ENCODE measurements around the gene CLCNKA.

CLCNKA gene

DNA sequence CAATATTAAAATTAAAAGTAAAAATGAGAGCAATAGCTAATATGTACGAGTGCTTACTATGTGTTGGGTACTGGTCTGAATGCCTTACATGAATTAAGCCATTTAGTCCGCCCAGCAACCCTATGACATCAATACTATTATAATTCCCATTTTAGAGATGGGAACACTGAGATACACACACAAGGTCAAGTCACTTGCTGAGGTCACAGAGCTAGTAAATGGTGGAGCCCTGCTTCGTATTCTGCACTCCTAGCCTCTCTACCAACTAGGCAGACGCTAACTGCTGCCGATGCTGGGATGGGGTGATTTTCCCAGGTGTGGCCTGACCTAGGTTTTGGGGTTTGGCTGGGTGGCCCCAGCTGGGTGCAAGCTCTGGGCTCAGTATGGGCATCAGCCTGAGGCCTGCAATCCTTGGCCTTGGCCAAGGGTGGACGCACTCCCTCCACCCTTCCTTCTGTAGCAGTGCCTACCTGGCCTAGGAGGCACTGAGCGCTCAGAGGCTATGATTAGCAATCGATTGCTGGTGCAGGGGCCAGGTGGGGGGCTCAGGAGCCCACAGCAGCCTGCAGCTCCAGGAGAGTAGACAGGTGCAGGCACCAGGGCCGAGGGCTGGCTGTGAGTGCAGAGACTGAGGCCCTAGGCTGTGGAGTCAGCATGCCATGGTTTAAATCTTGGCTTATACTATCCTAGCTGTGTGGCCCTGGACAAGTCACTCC, 49.0 kb downstream of the CLCNKA start:
- Histone ChIP-seq H3K4me3 (no peak overlapping the region), H3K36me3 (no peaks in the 10 kb centered on the region), H4K20me1 (peaks cover 10% of the 10 kb centered on the region), H3K4me1 (peaks cover 65% of the 10 kb centered on the region), H3K27me3 (peaks cover 30% of the 10 kb centered on the region), H3K9me3 (no peaks in the 10 kb centered on the region), H3K9ac (no peak overlapping the region), H3K4me2 (peak overlapping the region; percentile 96; the same call in 1 of the 2 replicates), H3K27ac (no peak overlapping the region)
- no peak for TF ChIP-seq Cebpa-rat (IDR thresholded peaks at IDR 0.05)

DNA sequence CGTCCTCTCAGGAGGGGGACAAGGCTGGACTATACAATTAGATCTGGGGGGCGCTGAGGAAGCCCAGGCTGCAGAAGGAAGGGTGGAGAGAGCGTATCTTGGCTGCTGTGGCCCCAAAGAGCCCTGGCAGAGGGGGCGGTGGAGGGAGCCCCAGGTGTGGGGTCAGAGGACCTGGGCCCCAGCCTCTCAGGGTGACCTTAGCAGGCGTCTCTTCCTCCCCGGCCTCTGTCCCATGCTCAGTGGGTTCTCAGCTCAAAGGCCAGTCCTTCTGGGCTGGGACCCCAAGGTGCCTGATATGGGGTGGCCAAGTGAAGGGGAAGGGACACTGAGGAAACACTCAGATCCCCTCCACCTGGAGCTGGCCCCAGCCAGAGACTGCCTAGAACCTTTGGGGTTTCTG, 49.8 kb downstream of the CLCNKA start:
- Histone ChIP-seq H3K27me3 (peaks cover 30% of the 10 kb centered on the region), H3K4me1 (peaks cover 59% of the 10 kb centered on the region), H3K4me2 (no peak overlapping the region; the same call in 1 of the 2 replicates), H3K4me3 (no peak overlapping the region), H3K9me3 (no peaks in the 10 kb centered on the region), H3K9ac (no peak overlapping the region), H3K27ac (no peak overlapping the region), H4K20me1 (peaks cover 10% of the 10 kb centered on the region), H3K36me3 (no peaks in the 10 kb centered on the region)
- no peak for TF ChIP-seq Cebpa-rat (IDR thresholded peaks at IDR 0.05)

DNA sequence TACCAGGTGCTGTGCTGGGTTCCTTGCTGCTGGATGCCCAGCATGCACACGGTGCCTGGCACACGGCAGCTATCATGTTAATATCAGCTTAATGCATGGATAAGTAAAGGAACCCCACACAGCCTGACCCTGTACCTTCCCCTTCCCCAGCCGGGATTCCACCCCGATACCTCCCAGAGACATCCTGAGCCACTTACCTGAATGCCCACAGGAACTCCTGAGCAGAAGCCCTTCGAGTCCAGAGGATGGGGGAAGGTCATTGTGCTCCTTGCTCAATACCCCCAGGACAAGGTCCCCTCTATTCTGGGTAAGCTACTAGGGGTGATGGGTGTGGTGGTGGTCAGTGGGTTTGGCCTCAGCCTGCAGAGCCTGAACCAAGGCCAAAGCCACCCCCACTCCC, 50.3 kb downstream of the CLCNKA start:
- Histone ChIP-seq H3K9me3 (no peaks in the 10 kb centered on the region), H3K36me3 (no peaks in the 10 kb centered on the region), H3K27ac (no peak overlapping the region), H3K9ac (no peak overlapping the region), H3K4me2 (no peak overlapping the region; the same call in 1 of the 2 replicates), H4K20me1 (peaks cover 10% of the 10 kb centered on the region), H3K4me3 (no peak overlapping the region), H3K27me3 (peaks cover 30% of the 10 kb centered on the region), H3K4me1 (peaks cover 54% of the 10 kb centered on the region)
- TF ChIP-seq Cebpa-rat (IDR thresholded peaks at IDR 0.05), result no peak

DNA sequence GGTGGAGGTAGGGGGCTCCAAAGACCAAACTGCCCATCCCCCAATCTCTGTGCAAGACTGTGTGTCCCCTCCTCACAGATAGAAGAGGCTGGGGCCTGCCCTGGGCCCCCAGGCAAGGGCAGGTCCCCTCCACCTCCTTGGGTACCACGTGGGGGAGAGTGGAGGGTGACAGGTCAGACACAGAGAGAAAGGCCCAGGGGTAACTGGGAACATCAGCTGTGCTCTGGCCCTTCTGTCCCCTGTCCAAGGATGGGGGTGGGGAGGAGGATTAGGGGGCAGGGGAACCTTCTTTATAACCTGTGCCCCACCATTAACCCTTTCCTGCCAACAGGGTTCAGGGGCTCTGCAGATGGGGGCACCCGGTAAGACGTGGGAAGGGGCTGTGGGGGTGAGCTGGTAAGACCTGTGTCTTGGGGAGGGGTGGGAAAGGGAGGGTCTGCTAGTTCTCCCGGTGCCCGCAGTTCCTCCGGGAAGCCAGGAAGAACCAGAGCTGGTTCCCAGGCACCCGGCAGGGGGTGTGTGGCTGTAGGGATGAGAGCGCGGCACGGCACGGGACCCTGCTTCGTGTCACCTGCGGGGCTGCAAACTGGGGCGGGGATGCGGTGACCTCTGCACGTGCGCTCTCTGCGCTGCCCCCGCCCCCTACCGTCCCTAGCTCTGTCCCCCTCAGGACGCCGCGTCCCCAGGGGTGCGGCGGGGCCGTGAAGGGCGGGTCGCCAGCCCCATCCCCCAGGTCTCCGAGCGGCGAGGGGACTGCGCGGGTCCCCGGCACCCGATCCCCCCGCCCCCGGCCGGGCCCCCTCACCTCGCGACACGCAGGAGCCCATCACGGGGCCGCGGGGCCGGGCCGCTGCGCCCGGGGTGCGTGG, 51.0 kb downstream of the CLCNKA start:
- Histone ChIP-seq H3K9me3 (no peaks in the 10 kb centered on the region), H4K20me1 (peaks cover 10% of the 10 kb centered on the region), H3K4me2 (peak overlapping the region; percentile 97), H3K4me1 (peaks cover 47% of the 10 kb centered on the region), H3K27me3 (peaks cover 30% of the 10 kb centered on the region), H3K9ac (peak overlapping the region; percentile 51), H3K4me3 (peak overlapping the region; percentile 68), H3K27ac (no peak overlapping the region), H3K36me3 (no peaks in the 10 kb centered on the region)
- TF ChIP-seq Cebpa-rat (IDR thresholded peaks at IDR 0.05), result no peak

DNA sequence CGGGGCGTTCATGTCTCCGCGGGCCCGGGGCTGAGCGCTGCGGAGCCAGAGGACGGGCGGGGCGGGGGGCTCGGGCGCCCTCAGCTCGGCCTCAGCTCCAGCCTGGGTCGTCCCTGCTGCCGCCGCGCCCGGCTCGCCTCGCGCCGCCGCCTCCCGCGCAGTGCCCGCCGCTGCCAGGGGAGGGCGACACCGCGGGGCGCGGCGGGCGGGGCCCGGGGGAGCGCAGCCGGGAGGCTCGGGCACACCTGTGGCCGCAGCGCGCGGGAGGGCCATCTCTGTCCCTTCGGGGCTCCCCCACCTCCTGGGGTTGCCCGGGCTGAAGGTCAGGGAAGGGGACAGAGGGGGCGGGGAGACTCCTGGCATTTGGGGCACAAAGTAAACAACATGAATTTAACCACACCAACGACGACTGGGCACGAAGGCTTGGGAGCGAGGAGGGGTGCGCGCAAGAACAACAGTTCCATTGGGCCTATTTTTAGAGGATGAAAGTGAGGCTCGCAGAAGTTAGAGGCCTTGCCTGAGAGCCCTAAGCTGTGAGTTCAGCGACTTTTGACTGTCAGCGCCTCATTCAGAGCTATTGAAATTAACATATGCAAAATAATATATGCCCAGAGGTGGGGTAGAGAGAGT, 51.8 kb downstream of the CLCNKA start, which contains the start of gene FAM131C:
Gene FAM131C, minus strand, starts transcription at position 162 of the 630 bp plus-strand sequence. CDS start 209 bp downstream, outside the sequence.
- Histone ChIP-seq H3K27me3 (peaks cover 30% of the 10 kb centered on the region), H3K9ac (peak within 1 kb of the TSS; percentile 51), H3K4me3 (peak within 1 kb of the TSS; percentile 68), H3K27ac (no peak within 1 kb of the TSS), H4K20me1 (peaks cover 10% of the 10 kb centered on the region), H3K36me3 (no peaks in the 10 kb centered on the region), H3K4me1 (peaks cover 39% of the 10 kb centered on the region), H3K9me3 (no peaks in the 10 kb centered on the region), H3K4me2 (peak within 1 kb of the TSS; percentile 97)
- no peak for TF ChIP-seq Cebpa-rat (IDR thresholded peaks at IDR 0.05)

DNA sequence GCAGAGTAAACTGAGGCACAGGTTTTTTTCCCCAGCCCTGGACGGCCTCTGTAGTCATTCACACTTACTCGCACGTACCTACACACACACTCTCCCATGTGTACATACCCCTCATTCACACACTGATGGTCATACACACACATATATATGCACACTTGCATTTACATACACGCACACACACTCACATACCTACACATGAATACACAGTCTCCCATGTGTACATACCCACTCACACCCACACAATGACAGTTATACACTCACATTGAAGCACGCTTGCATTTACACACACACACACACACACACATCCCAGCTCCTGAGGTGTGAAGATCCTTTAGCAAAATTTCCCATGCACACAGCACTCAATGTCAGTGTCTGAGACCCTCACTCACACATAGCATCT, 52.4 kb downstream of the CLCNKA start:
- Histone ChIP-seq H3K4me2 (peak overlapping the region; percentile 97), H3K36me3 (no peaks in the 10 kb centered on the region), H4K20me1 (peaks cover 10% of the 10 kb centered on the region), H3K27me3 (peaks cover 30% of the 10 kb centered on the region), H3K9ac (no peak overlapping the region), H3K4me3 (no peak overlapping the region), H3K4me1 (peaks cover 37% of the 10 kb centered on the region), H3K9me3 (no peaks in the 10 kb centered on the region), H3K27ac (no peak overlapping the region)
- TF ChIP-seq Cebpa-rat (IDR thresholded peaks at IDR 0.05), result no peak

DNA sequence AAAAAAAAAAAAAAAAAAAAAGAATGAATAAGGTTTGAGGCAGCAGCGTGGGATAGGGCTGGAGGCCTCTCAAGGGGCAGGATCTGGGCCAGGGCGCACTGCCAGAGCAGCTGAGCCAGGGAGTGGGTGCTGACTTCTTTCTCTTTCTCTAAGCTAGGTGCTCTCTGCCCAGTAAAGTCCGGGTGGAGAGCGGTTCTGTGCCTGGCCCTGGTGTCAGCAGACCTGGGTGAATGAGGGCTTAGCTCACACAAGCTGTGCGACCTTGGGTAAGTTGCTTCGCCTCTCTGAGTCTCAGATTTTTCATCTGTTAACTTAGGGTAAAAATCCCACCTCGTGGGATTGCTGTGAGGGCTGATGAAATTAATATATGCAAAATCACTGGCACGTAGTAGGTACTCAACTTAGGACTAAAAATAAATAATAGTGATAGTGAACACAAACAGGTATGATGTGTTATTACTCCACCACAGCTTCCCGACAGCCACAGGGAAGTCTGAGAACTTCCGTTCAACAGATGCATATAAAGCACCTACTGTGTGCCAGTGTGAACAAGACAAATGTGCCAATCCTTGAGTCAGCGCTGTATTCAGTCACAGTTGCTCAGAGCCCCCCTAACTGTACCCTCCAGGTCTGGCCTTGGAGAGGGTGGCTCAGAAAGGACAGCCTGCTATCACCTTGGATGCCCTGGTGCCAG, 53.6 kb downstream of the CLCNKA start:
- Histone ChIP-seq H4K20me1 (peaks cover 10% of the 10 kb centered on the region), H3K9me3 (no peaks in the 10 kb centered on the region), H3K9ac (no peak overlapping the region), H3K36me3 (no peaks in the 10 kb centered on the region), H3K27ac (no peak overlapping the region), H3K4me1 (peaks cover 27% of the 10 kb centered on the region), H3K4me3 (no peak overlapping the region), H3K27me3 (peaks cover 30% of the 10 kb centered on the region), H3K4me2 (no peak overlapping the region)
- no peak for TF ChIP-seq Cebpa-rat (IDR thresholded peaks at IDR 0.05)

DNA sequence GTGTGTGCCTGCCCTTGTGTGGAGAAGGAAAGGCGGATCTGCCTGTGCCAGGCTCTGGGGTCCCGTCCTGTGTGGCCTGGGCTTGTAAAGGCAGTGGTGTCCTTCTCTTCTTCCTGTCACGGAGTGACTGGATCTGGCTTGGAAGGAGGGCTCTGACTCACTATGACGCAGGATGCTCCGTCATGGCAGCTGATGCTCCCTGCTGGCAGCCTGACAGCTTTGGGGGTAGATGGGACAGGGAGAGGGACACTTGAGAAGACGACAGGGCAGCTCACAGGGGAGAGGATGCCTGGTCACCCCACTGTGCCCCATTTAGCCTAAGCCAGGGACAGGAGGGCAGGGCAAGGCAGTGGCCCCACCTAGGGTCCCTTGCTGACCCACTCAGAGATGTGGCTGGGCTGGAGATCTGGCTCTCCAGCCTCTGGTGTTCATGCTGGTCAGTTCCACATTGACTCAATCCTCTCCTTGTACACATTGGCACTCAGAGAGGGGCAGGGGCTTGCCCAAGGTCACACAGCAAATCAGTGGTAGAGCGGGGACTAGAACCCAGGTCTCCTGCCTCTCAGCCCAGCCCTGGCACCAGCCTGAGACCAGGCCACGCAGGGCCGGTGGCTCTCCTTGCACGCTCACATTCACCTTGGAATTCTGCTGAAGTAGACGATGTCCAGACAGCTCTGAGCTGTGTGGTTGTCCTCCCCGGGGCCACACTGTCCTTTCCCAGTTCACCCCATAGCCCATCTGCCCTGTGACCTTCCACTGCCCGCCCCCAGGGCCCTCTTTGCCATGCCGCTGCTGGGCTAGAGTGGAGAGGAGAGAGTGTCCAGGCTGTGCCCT, 54.4 kb downstream of the CLCNKA start:
- no peaks in the 10 kb centered on the region for H3K36me3 ChIP-seq
- peaks cover 27% of the 10 kb centered on the region for H3K4me1 ChIP-seq
- H3K4me2 ChIP-seq, result no peak overlapping the region
- no peak overlapping the region for H3K27ac ChIP-seq
- no peaks in the 10 kb centered on the region for H3K9me3 ChIP-seq
- H4K20me1 ChIP-seq, result peaks cover 10% of the 10 kb centered on the region
- H3K9ac ChIP-seq, result no peak overlapping the region
- peaks cover 30% of the 10 kb centered on the region for H3K27me3 ChIP-seq
- no peak for TF ChIP-seq Cebpa-rat (IDR thresholded peaks at IDR 0.05)
- no peak overlapping the region for H3K4me3 ChIP-seq

Measured in BLaER1 (cell line).